ENCODE data around the gene RNF130.

GRCh38 chr5:180114304-180115003 is 42.9 kb upstream of the RNF130 start:
- TF ChIP-seq POLR2A (IDR thresholded peaks at IDR 0.05; ENCODE audit: low read length) (no peak), GATA1 (IDR thresholded peaks at IDR 0.05; ENCODE audit: low read depth, low read length) (no peak)

Data from erythroblast (primary cell).